ENCODE measurements around the gene ZDHHC8.
"Not testable (repeated sequence)": the region's sequence is repeated elsewhere in the genome, so short reads cannot be mapped to it uniquely, and the experiment has no call there.

Gene ZDHHC8

GRCh38 chr22:20152464-20152890, 20.9 kb downstream of the ZDHHC8 start:
- Mint-ChIP-seq H3K4me3 (no peak overlapping the region), H3K36me3 (no peaks in the 10 kb centered on the region), H3K4me1 (no peaks in the 10 kb centered on the region)

GRCh38 chr22:20153945-20154344, 22.3 kb downstream of the ZDHHC8 start:
- peaks cover 1% of the 10 kb centered on the region for H3K27me3 Mint-ChIP-seq
- no peak overlapping the region for H3K27ac Mint-ChIP-seq
- H3K4me3 Mint-ChIP-seq = no peak overlapping the region

More at GRCh38 chr22:20152464-20152890, 20.9 kb downstream of the ZDHHC8 start:
- no peak overlapping the region for H3K27ac Mint-ChIP-seq
- H3K9me3 Mint-ChIP-seq = no peaks in the 10 kb centered on the region
- peaks cover 1% of the 10 kb centered on the region for H3K27me3 Mint-ChIP-seq

GRCh38 chr22:20154602-20155187, 23.1 kb downstream of the ZDHHC8 start:
- Mint-ChIP-seq H3K36me3 (no peaks in the 10 kb centered on the region), H3K27ac (no peak overlapping the region), H3K9me3 (no peaks in the 10 kb centered on the region), H3K27me3 (peaks cover 1% of the 10 kb centered on the region), H3K4me1 (no peaks in the 10 kb centered on the region), H3K4me3 (no peak overlapping the region)

More at GRCh38 chr22:20153945-20154344, 22.3 kb downstream of the ZDHHC8 start:
- H3K4me1 Mint-ChIP-seq = no peaks in the 10 kb centered on the region
- H3K36me3 Mint-ChIP-seq = no peaks in the 10 kb centered on the region
- no peaks in the 10 kb centered on the region for H3K9me3 Mint-ChIP-seq

GRCh38 chr22:20155330-20156041, 23.9 kb downstream of the ZDHHC8 start:
- H3K9me3 Mint-ChIP-seq = no peaks in the 10 kb centered on the region
- no peaks in the 10 kb centered on the region for H3K4me1 Mint-ChIP-seq
- H3K27ac Mint-ChIP-seq = no peak overlapping the region
- no peaks in the 10 kb centered on the region for H3K36me3 Mint-ChIP-seq
- peaks cover 1% of the 10 kb centered on the region for H3K27me3 Mint-ChIP-seq
- H3K4me3 Mint-ChIP-seq = no peak overlapping the region

GRCh38 chr22:20156042-20156389, 24.4 kb downstream of the ZDHHC8 start:
- Mint-ChIP-seq H3K27me3 (peaks cover 1% of the 10 kb centered on the region), H3K36me3 (no peaks in the 10 kb centered on the region), H3K27ac (no peak overlapping the region), H3K9me3 (no peaks in the 10 kb centered on the region), H3K4me1 (no peaks in the 10 kb centered on the region), H3K4me3 (no peak overlapping the region)

- Mint-ChIP-seq H3K27ac (no peak overlapping the region), H3K9me3 (no peaks in the 10 kb centered on the region), H3K27me3 (peaks cover 1% of the 10 kb centered on the region), H3K4me3 (no peak overlapping the region), H3K36me3 (no peaks in the 10 kb centered on the region), H3K4me1 (no peaks in the 10 kb centered on the region)
Observed at GRCh38 chr22:20156611-20157429, 25.2 kb downstream of the ZDHHC8 start.

GRCh38 chr22:20157430-20158183, 26.0 kb downstream of the ZDHHC8 start:
- Mint-ChIP-seq H3K36me3 (no peaks in the 10 kb centered on the region), H3K27ac (no peak overlapping the region), H3K27me3 (peaks cover 1% of the 10 kb centered on the region), H3K4me1 (no peaks in the 10 kb centered on the region), H3K9me3 (no peaks in the 10 kb centered on the region), H3K4me3 (no peak overlapping the region)

GRCh38 chr22:20158391-20159036, 26.9 kb downstream of the ZDHHC8 start:
- H3K27me3 Mint-ChIP-seq = peaks cover 1% of the 10 kb centered on the region
- no peaks in the 10 kb centered on the region for H3K36me3 Mint-ChIP-seq
- H3K9me3 Mint-ChIP-seq = no peaks in the 10 kb centered on the region
- no peaks in the 10 kb centered on the region for H3K4me1 Mint-ChIP-seq
- H3K4me3 Mint-ChIP-seq = no peak overlapping the region
- H3K27ac Mint-ChIP-seq = no peak overlapping the region

- Mint-ChIP-seq H3K36me3 (no peaks in the 10 kb centered on the region), H3K4me3 (no peak overlapping the region), H3K27me3 (peaks cover 1% of the 10 kb centered on the region), H3K27ac (no peak overlapping the region), H3K4me1 (no peaks in the 10 kb centered on the region), H3K9me3 (no peaks in the 10 kb centered on the region)
Observed at GRCh38 chr22:20159076-20159475, 27.5 kb downstream of the ZDHHC8 start.

- not testable (repeated sequence) for H3K4me1 Mint-ChIP-seq, H3K36me3 Mint-ChIP-seq, H3K27ac Mint-ChIP-seq, H3K27me3 Mint-ChIP-seq, H3K4me3 Mint-ChIP-seq, H3K9me3 Mint-ChIP-seq
Observed at GRCh38 chr22:20159531-20159930, 27.9 kb downstream of the ZDHHC8 start.

GRCh38 chr22:20160041-20160440, 28.4 kb downstream of the ZDHHC8 start:
- Mint-ChIP-seq H3K36me3 (no peaks in the 10 kb centered on the region), H3K9me3 (no peaks in the 10 kb centered on the region), H3K27ac (no peak overlapping the region), H3K4me1 (no peaks in the 10 kb centered on the region), H3K4me3 (no peak overlapping the region), H3K27me3 (peaks cover 1% of the 10 kb centered on the region)

GRCh38 chr22:20164863-20165262, 33.3 kb downstream of the ZDHHC8 start:
- Mint-ChIP-seq H3K36me3 (no peaks in the 10 kb centered on the region), H3K4me3 (no peak overlapping the region), H3K27ac (no peak overlapping the region), H3K27me3 (no peaks in the 10 kb centered on the region), H3K9me3 (no peaks in the 10 kb centered on the region), H3K4me1 (no peaks in the 10 kb centered on the region)

- H3K27ac Mint-ChIP-seq = no peak overlapping the region
- no peak overlapping the region for H3K4me3 Mint-ChIP-seq
- no peaks in the 10 kb centered on the region for H3K27me3 Mint-ChIP-seq
- no peaks in the 10 kb centered on the region for H3K4me1 Mint-ChIP-seq
- no peaks in the 10 kb centered on the region for H3K36me3 Mint-ChIP-seq
- no peaks in the 10 kb centered on the region for H3K9me3 Mint-ChIP-seq
Observed at GRCh38 chr22:20165421-20165820, 33.8 kb downstream of the ZDHHC8 start.

- Mint-ChIP-seq H3K4me1 (no peaks in the 10 kb centered on the region), H3K27me3 (no peaks in the 10 kb centered on the region), H3K36me3 (no peaks in the 10 kb centered on the region), H3K9me3 (no peaks in the 10 kb centered on the region), H3K27ac (no peak overlapping the region), H3K4me3 (no peak overlapping the region)
Observed at GRCh38 chr22:20165913-20166312, 34.3 kb downstream of the ZDHHC8 start.

- Mint-ChIP-seq H3K27me3 (no peaks in the 10 kb centered on the region), H3K4me1 (no peaks in the 10 kb centered on the region), H3K27ac (no peak overlapping the region), H3K4me3 (no peak overlapping the region), H3K9me3 (no peaks in the 10 kb centered on the region), H3K36me3 (no peaks in the 10 kb centered on the region)
Observed at GRCh38 chr22:20166703-20167102, 35.1 kb downstream of the ZDHHC8 start.
